Lower leg skin (tissue), 3 donors: ENCODE data around the gene NAMPT.

Experiments
- CTCF ChIP-seq, 3 donors: fragments of 450-650 bp; IDR thresholded peaks; one replicate each; pipeline ENCODE4 v1.5.1; 2016; ENCODE audit warnings: antibody characterized with exemption in 3 of 3, mild to moderate bottlenecking in 3 of 3, moderate library complexity in 2 of 3
- POLR2A ChIP-seq, 2 donors: fragments of 450-650 bp; IDR thresholded peaks; one replicate each; pipeline ENCODE4 v1.6.1; 2016 to 2017; ENCODE audit warnings: antibody characterized with exemption in 2 of 2, mild to moderate bottlenecking in 1 of 2, moderate library complexity in 1 of 2

GRCh38 chr7:106234425-106234824, 50.4 kb downstream of the NAMPT start:
- TF ChIP-seq POLR2A (IDR thresholded peaks at IDR 0.05): no peak
- no peak for TF ChIP-seq CTCF (IDR thresholded peaks at IDR 0.05)
